NT2/D1 (cell line): ENCODE measurements around the gene ITGA6.

ENCODE experiments used
- SUZ12 ChIP-seq: IDR thresholded peaks from 2 replicates; pipeline ENCODE4 v1.6.1; 2011; ENCODE audit not compliant: insufficient read length, insufficient read depth; ENCODE audit errors: extremely low read depth
- YY1 ChIP-seq: IDR thresholded peaks from 2 replicates; pipeline ENCODE4 v1.6.1; 2011; ENCODE audit not compliant: insufficient read length, insufficient read depth
- ZNF274 ChIP-seq: IDR thresholded peaks from 2 replicates; pipeline ENCODE4 v1.6.1; 2011; ENCODE audit warnings: mild to moderate bottlenecking, low read depth, low read length

DNA sequence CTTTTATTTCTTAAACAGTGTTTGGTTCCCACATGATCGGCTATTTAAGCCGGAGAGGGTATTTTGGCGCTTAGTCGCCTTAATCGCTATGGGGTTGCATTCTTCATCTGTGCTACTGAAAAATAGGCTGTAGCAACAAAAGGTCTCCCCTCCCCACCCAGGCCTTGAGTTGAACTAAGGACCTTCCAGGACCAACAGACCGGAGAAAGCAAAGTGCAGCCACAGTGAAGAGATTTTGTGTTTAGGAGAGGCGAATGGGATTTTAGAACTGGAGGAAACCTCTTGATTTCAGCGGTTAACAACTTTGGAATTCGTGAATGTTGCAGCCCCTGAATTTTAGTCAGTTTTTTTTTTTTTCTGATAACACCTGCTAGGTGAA lies 1.4 kb downstream of the ITGA6 start:
- no peak for TF ChIP-seq SUZ12
- TF ChIP-seq ZNF274 = no peak
- no peak for TF ChIP-seq YY1
